GM19397 (cell line): ENCODE data around the gene TYMP.

Experiments used
- ATAC-seq: cut with Tn5 transposase; IDR thresholded peaks from one replicate; pipeline ENCODE4 v1.9.1; 2021; ENCODE audit warnings: mild to moderate bottlenecking, moderate library complexity; ENCODE audit not compliant: unreplicated experiment

TYMP gene

DNA sequence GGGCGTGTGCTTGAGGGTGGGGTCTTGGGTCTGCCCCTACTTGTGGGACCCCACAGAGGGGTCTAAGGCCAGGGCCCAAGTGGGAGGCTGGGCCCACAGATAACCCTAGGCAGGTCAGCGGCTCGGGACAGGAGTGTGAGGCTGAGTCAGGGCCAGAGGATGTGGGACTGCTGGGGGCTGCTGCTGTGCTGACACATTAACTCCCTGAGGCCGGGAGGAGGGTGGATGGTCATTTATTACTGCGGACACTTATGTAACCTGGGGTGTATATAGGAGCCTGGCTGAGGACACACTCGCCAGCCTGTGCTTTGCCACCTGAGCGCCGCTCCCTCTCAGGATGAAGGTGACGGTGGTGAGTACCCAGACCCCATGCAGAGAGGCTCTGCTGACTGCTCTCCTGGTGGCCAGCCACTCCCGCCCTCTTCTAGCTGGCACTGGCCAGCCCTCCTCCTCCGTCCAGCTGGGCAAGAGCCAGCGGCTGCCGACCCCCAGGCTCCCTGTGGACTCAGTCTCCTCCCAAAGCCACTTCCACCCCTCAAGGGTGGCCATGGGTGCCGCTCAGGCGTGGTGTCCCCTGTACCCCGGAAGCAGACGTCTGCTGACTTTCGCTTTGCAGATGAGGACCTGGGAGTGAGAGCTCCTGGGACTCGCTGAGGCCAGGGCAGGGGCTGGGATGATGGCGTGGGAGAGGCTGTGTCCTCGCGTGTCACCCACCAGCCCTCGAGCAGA lies 43.1 kb downstream of the TYMP start, which contains the start of gene MIOX:
Gene MIOX, plus strand, starts transcription at position 299 of the 729 bp plus-strand sequence. Its CDS starts 39 bp downstream, at position 338.
- no peak for ATAC-seq

DNA sequence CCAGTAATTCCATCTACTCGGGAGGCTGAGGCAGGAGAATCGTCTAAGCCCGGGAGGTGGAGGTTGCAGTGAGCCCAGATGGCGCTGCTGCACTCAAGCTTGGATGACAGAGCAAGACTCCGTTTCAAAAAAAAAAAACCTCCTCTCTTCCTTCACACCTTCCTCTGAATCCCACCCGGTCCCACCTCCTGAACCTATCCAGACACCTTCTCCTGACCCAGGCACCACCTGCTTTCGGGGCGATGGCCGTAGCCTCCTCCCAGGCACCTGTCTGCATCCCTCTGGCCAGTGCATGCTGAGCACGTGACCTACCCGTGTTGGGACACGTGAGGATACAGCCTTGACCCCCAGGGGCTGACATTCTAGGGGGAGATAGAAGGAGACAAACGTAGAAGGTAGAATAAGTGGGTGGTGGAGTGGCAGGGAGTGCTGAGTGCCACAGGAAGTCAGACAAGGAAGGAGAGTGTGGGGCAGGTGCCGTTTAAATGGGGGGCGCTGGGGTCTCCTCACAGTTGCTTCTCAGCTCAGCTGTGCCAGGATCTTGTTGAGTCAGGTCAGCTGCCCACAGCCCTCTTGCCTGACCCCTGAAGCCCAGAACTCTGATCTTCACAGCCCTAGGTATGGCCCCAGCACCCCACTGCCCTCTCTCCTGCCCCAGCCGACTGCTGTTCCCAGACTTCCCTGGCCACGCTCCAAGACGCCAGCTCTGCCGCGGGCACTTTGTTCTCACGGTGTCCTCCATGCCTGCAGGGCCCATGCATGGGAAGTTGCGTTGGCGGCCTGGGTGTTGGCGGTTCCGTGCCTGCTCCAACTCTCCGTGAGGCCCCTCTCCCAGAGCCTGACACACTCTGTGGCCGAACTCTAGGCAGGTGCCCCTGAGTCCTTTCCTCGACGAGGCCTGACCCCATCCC lies 44.3 kb downstream of the TYMP start:
- no peak for ATAC-seq

DNA sequence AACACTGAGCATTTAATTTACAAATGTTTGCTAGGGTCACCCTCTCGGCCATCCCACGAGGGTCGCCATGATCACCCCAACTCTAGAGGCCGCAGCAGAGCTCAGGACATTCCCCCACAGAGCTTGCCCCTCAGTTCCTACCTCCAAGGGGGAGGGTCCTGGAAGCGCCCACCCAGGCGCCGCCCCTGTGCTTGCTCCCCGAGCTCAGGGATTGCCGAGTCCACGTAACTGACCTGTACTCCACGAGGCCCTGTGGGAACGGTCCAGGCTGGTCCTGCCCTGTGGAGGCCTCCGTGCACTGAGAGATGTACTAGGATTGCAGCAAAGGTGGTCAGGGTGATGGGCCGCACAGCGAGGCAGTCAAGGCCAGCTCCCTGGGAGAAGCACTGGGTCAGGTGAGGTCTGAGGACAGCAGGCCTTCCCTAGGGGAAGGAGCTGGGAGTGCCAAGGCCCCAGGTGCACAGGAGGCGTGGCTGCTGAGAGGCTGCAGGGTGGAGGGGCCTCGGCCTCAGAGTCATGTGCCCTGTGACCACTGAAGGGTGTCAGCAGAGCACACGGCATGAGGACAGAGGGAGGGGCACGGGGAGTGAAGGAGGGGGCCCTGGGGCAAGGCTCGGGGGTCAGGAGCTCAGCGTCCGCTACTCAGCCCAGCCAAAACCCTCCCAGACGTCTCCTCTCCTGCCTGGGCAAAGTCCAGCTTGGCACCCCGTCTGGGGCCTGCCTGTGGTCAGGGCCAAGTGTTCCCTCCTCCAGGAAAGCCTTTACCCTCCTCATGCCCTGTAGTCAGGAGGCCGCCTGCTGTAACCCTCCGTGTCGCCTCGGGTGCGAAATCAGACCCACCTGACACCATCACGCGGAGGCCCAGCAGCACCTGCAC lies 45.6 kb downstream of the TYMP start:
- ATAC-seq = no peak

DNA sequence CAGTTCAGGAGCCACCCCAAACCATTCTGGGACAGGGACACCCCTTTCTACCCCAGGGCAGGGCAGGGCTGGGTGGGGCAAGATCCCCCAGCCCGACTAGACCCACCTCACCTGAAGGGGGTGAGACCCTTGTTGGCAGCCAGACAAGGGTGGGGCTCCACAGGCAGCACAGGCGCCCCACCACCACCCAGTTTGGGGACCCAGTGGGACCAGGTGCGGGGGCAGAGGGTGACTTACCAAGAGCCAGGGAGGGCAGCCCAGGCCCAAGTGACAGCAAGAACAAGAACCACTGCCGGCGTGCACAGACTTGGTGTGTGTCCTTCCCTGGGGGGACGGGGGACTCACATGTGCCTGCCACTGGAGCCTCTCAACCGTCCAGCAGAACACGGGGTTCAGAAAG lies 46.3 kb downstream of the TYMP start:
- no peak for ATAC-seq

DNA sequence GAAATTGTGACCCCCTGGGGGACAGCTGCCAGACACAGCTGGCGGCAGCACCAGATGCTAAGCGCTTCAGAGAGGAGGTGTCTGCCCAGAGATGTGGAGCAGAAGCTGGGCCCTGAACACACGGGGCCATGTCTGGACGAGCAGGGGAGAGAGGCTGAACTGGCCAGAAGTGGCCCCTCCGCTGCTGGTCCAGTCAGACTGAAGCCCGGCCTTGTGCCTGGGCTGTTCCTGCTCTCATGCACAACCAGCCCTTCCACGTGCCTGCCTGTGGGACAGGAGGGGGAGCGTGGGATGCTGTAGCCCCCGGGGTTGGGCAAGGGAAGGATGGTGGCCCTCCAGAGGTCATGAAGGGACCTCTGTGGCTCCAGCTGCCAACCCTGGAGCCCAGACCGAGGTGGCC lies 46.7 kb downstream of the TYMP start:
- no peak for ATAC-seq

DNA sequence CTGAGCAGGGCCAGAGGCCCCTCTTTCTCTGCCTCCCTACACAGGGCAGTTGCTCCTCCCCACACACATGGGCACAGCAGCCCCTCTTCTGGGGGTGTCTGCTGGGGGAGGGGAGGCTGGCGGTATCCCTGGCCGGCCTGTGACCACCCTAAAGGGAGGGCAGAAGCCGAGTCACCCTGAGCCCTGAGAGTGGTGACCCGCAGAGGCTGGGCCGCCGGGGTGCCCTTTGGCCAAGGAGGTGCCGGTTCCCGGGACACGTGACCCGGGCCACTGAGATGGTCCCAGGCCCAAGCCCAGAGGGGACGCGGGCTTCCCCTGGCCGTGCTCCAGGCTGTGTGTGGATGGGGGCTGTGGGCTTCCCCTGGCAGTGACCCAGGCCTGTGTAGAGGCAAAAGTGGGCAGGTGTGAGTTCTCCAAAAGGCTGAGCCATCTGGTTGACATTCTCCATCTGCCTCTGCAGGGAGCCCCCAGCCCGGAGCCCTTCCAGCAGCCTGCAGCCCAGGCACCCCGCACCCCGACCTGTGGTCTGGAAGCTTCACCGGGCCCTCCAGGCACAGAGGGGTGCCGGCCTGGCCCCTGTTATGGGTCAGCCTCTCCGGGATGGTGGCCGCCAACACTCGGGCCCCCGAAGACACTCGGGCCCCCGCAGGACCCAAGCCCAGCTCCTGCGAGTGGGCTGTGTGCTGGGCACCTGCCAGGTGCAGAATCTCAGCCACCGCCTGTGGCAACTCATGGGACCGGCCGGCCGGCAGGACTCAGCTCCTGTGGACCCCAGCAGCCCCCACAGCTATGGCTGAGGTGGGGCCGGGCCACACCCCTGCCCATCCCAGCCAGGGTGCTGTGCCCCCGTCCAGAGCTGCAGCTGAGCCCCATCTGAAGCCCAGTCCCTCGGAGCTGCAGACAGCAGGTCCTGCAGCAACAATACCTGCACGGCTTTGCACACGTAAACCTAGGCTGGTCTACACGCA lies 47.4 kb downstream of the TYMP start:
- no peak for ATAC-seq

DNA sequence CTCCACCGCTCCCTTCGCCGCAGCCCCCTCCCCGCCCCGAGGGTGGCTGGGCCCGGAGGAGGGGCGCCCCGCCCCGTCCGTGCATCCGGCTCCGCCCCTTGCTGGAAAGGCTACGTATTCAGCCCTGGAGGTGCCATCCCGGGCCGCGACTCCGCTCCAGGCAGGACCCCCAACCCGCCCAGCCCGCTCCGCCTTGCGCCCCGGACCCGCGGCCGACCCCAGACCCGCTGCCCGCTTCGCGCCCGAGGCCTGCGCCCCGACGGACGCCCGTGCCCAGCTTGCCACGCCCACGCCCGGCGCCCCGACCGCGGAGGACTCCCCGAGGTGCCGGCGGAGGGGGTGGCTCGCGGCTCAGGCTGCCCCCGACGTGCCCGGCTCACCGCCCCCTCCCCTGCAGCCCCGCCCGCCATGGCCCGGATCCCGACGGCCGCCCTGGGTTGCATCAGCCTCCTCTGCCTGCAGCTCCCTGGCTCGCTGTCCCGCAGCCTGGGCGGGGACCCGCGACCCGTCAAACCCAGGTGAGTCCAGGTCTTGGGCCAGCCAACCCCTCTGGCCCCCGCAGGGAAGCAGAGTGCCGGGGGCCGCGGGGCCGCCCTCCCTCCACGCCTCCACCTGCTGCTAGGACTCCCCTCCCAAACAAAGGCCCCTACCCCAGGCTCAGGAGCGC lies 48.2 kb downstream of the TYMP start, which contains the start of gene ADM2:
Gene ADM2, plus strand, starts transcription at position 104 of the 667 bp plus-strand sequence. Its CDS starts 305 bp downstream, at position 409.
- no peak for ATAC-seq

DNA sequence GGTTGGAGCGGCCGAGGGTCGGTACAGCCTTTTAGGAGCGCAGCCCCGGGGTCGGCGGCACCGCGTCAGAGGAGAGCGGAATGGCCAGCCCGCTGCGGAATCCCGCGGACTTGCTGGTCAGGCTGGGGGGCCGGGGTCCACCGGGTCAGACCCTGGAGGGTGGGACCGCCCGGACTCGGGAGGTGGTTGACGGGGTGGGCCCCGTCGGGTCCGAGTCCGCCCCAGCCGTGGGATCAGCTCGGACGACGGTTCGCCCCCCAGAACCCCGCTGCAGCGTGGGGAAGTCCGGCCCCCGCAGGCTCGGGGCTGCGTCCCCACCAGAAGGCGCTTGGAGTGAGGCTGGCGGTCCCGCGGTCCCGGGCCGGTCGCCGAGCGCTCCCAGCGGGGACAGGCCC lies 48.8 kb downstream of the TYMP start:
- no peak for ATAC-seq

DNA sequence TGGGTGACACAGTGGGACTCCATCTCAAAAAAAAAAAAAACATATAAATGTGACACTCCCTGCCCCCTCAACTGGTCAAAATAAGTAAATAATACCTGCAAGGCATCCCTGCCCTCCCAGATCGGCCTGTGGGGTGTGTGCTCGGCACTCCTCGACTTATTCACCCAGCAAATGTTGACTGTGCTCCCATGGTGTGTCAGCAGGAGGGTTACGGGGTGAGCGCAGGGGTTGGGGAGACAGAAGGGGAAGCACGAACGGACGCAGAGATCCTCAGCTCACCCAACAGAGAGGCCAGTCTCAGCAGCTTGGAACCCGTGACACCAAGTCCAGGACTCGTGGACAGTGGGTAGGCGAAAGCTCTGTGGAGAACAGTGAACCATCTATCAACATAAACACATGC lies 50.1 kb downstream of the TYMP start:
- no peak for ATAC-seq

DNA sequence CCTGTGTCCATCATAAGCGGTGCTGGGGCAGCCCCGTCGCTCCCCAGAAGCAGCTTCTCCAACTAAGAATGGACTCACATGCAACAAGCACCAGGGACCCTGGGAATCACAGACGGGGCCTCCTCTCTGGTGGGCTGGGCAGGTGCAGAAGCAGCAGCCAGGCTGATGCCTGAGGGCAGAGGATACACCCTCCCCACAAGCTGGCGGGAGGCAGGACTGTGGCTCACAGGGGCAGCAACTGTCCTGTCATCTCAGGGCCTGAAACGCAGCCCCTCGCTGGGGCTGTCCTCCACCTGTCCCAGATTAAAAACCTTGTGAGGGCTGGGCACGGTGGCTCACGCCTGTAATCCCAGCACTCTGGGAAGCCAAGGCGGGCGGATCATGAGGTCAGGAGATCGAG lies 51.9 kb downstream of the TYMP start:
- ATAC-seq = no peak

DNA sequence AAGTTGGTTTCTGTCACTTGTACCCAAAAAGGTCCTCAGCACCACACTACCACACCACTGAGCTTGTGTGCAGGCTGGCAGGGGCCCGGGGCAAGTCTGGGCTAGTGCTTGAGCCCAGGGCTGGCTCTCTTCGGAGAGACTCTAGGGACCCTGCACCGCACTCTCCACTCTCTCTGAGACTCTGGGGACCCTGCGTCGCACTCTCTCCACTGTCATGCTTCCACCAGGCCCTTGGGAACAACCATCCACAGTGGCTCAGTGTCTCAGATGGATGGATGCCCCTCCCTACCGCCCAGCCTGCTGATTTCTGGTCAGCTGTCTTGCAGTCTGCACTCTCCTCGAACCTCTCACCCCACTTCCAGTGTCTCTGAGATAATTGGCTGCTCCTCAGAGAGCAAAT lies 52.9 kb downstream of the TYMP start:
- no peak for ATAC-seq
